Testis (tissue), 3 donors: Measurements from ENCODE around the gene NBAS. TPM values are rescaled to one million over a fixed set of nuclear protein-coding genes. Genes with fewer than 3 reads are reported as not detected.

Experiments
- DNase-seq: peaks from one replicate; pipeline ENCODE4 v3.0.0-alpha.2; 2019
- H3K27ac ChIP-seq, 2 donors: fragments of 200-600 bp; sonication (generic); one replicate each; pipeline ENCODE4 v1.5.1; 2019
- H3K27me3 ChIP-seq: fragments of 200-600 bp; sonication (generic); one replicate; pipeline ENCODE4 v1.5.1; 2019
- H3K36me3 ChIP-seq: fragments of 200-600 bp; sonication (generic); one replicate; pipeline ENCODE4 v1.5.1; 2017; ENCODE audit warnings: low read depth; ENCODE audit errors: missing control alignments
- H3K4me1 ChIP-seq: fragments of 200-600 bp; sonication (generic); one replicate; pipeline ENCODE4 v1.5.1; 2019
- H3K4me3 ChIP-seq, 2 donors: fragments of 200-600 bp; sonication (generic); one replicate each; pipeline ENCODE4 v1.5.1; 2017 to 2019
- H3K9me3 ChIP-seq: fragments of 200-600 bp; sonication (generic); one replicate; pipeline ENCODE4 v1.5.1; 2017
- POLR2A ChIP-seq: fragments of 450-650 bp; IDR thresholded peaks from one replicate; pipeline ENCODE4 v1.6.1; 2017; ENCODE audit warnings: antibody characterized with exemption, mild to moderate bottlenecking, moderate library complexity
- WGBS, 2 donors: methylation state at CpG; one replicate each; pipeline ENCODE4 v1.1.5; 2018; 5-methylcytosine and 5-hydroxymethylcytosine counted together
- intact Hi-C: fragments of 100-400 bp; cut with DNase I; formaldehyde crosslinking; loops from one replicate; pipeline ENCODE4 v1.15.1; 2023; ENCODE audit warnings: low total_unique reads
- polyA plus RNA-seq: library from polyadenylated mRNA; stranded (reverse); fragments of 350-450 nt; fragmentation: Illumina TruSeq; extraction: RNeasy Lipid Tissue Mini Kit (QIAGEN cat#74804); gene quantifications from one replicate; pipeline ENCODE4 v1.2.3, GENCODE V29; 2014; ENCODE audit warnings: low read depth, low replicate concordance; ENCODE audit not compliant: insufficient read depth
- total RNA-seq, 2 donors: library from RNA; depleted of rRNA; stranded (reverse); fragments of >200 nt; gene quantifications; one replicate each; pipeline ENCODE4 v1.2.3, GENCODE V29; 2016
- TF ChIP-seq, protein P1 (sequence below), 3 experiments: fragments of 450-650 bp in 2 of 3; fragments of 200-600 bp in 1 of 3; sonication (generic) in 1 of 3; IDR thresholded peaks; one replicate each; pipeline ENCODE4 v1.5.1; 2016 to 2019; ENCODE audit warnings: antibody characterized with exemption in 3 of 3, mild to moderate bottlenecking in 2 of 3, moderate library complexity in 1 of 3

NBAS gene
- total and polyA plus RNA-seq, 3 donors from 2014 or later, result 75.8 to 84.2 (median 79.7) TPM

GRCh38 chr2:15241929-15242328 is 319.2 kb downstream of the NBAS start:
- 91 to 95% methylated on average over 3 of the region's 3 CpGs for WGBS, 2 donors
- no peaks in the 10 kb centered on the region for H3K36me3 ChIP-seq
- H3K9me3 ChIP-seq, result no peaks in the 10 kb centered on the region
- H3K27ac ChIP-seq, result no peak overlapping the region
- no peak overlapping the region for H3K4me3 ChIP-seq
- DNase-seq, result no peak
- no peak for TF ChIP-seq POLR2A
- TF ChIP-seq, protein P1, sequence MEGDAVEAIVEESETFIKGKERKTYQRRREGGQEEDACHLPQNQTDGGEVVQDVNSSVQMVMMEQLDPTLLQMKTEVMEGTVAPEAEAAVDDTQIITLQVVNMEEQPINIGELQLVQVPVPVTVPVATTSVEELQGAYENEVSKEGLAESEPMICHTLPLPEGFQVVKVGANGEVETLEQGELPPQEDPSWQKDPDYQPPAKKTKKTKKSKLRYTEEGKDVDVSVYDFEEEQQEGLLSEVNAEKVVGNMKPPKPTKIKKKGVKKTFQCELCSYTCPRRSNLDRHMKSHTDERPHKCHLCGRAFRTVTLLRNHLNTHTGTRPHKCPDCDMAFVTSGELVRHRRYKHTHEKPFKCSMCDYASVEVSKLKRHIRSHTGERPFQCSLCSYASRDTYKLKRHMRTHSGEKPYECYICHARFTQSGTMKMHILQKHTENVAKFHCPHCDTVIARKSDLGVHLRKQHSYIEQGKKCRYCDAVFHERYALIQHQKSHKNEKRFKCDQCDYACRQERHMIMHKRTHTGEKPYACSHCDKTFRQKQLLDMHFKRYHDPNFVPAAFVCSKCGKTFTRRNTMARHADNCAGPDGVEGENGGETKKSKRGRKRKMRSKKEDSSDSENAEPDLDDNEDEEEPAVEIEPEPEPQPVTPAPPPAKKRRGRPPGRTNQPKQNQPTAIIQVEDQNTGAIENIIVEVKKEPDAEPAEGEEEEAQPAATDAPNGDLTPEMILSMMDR (IDR thresholded peaks at IDR 0.05), result no peak
- peaks cover 5% of the 10 kb centered on the region for H3K4me1 ChIP-seq
- H3K27me3 ChIP-seq, result no peaks in the 10 kb centered on the region
- intact Hi-C loops, result no loop called here

GRCh38 chr2:15241201-15241600 is 319.9 kb downstream of the NBAS start:
- TF ChIP-seq, protein P1 (IDR thresholded peaks at IDR 0.05), result no peak
- TF ChIP-seq POLR2A, result no peak
- peaks cover 3% of the 10 kb centered on the region for H3K4me1 ChIP-seq
- no peaks in the 10 kb centered on the region for H3K9me3 ChIP-seq
- DNase-seq, result no peak
- no peak overlapping the region for H3K27ac ChIP-seq
- 81 to 100% methylated on average over 1 of the region's 1 CpG for WGBS, 2 donors
- H3K27me3 ChIP-seq, result no peaks in the 10 kb centered on the region
- intact Hi-C loops, result no loop called here
- no peaks in the 10 kb centered on the region for H3K36me3 ChIP-seq
- H3K4me3 ChIP-seq, result no peak overlapping the region

DNA sequence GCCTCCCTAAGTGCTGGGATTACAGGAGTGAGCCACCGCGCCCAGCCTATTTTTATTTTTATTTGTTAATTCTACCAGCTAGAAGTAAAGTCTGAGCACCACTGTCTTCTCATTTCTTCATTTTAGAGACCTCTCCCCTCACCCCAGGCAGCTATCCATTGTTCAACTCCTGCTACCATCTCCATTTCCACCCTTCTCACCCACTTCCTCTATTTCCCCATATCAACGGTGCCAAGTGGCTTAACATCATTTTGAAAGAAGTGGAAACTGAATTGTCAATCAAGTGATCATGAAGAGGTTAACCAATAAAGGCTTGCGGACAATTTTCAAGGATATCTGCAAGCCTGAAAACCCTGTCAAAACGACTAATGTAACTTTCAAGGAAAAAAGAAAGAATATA is 323.1 kb downstream of the NBAS start:
- Histone ChIP-seq H3K27ac (no peak overlapping the region), H3K9me3 (no peaks in the 10 kb centered on the region), H3K36me3 (no peaks in the 10 kb centered on the region), H3K4me1 (no peaks in the 10 kb centered on the region), H3K4me3 (no peak overlapping the region), H3K27me3 (no peaks in the 10 kb centered on the region)
- TF ChIP-seq POLR2A, result no peak
- TF ChIP-seq, protein P1 (IDR thresholded peaks at IDR 0.05), result no peak
- DNase-seq, result no peak
- intact Hi-C loops, result no loop called here
- WGBS, 2 donors, result 87 to 89% methylated on average over 5 of the region's 5 CpGs

GRCh38 chr2:15230599-15231192 is 330.4 kb downstream of the NBAS start:
- Histone ChIP-seq H3K4me3 (no peak overlapping the region), H3K27me3 (no peaks in the 10 kb centered on the region), H3K9me3 (no peaks in the 10 kb centered on the region), H3K4me1 (no peaks in the 10 kb centered on the region), H3K27ac (no peak overlapping the region), H3K36me3 (no peaks in the 10 kb centered on the region)
- 81 to 91% methylated on average over 7 of the region's 7 CpGs for WGBS, 2 donors
- no peak for DNase-seq
- TF ChIP-seq POLR2A, result no peak
- TF ChIP-seq, protein P1 (IDR thresholded peaks at IDR 0.05), result no peak
- intact Hi-C loops, result no loop called here

GRCh38 chr2:15226661-15227060 is 334.5 kb downstream of the NBAS start:
- Histone ChIP-seq H3K9me3 (no peaks in the 10 kb centered on the region), H3K27me3 (no peaks in the 10 kb centered on the region), H3K36me3 (no peaks in the 10 kb centered on the region), H3K27ac (no peak overlapping the region), H3K4me1 (no peaks in the 10 kb centered on the region), H3K4me3 (no peak overlapping the region)
- WGBS, 2 donors, result 63 to 91% methylated on average over 2 of the region's 2 CpGs
- DNase-seq, result no peak
- TF ChIP-seq, protein P1 (IDR thresholded peaks at IDR 0.05), result no peak
- TF ChIP-seq POLR2A, result no peak
- intact Hi-C loops, result no loop called here
